ENCODE measurements around the gene PLCB1. TPM values are rescaled to one million over a fixed set of nuclear protein-coding genes. Genes with fewer than 3 reads are reported as not detected.

PLCB1 gene
- total and polyA plus RNA-seq, 2 experiments from 2014 or later: 8.0 to 17.6 TPM

DNA sequence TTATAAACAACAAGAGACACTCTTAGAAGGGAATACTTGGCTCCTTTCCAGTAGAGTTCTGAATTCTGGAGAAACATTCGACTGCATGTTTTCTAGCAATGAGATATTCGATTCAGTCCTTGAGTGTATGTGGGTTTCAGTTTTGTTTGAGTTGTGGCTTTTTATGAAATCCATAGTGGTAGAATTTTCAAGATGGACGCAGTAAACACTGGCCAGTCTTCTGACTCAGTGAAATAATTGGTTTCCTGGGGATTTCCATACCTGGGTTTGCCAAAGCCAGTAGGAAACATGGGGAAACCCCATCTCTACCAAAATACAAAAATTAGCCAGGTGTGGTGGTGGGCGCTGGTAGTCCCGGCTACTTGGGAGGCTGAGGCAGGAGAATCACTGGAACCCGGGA, 663.3 kb downstream of the PLCB1 start:
- Histone ChIP-seq H3K27ac (no peak overlapping the region), H3K4me1 (ENCODE audit: low read depth) (no peaks in the 10 kb centered on the region), H3K36me3 (no peaks in the 10 kb centered on the region), H3K9me3 (ENCODE audit: low read depth) (no peaks in the 10 kb centered on the region), H3K4me3 (no peak overlapping the region), H3K27me3 (no peaks in the 10 kb centered on the region)
- TF ChIP-seq, protein P1, sequence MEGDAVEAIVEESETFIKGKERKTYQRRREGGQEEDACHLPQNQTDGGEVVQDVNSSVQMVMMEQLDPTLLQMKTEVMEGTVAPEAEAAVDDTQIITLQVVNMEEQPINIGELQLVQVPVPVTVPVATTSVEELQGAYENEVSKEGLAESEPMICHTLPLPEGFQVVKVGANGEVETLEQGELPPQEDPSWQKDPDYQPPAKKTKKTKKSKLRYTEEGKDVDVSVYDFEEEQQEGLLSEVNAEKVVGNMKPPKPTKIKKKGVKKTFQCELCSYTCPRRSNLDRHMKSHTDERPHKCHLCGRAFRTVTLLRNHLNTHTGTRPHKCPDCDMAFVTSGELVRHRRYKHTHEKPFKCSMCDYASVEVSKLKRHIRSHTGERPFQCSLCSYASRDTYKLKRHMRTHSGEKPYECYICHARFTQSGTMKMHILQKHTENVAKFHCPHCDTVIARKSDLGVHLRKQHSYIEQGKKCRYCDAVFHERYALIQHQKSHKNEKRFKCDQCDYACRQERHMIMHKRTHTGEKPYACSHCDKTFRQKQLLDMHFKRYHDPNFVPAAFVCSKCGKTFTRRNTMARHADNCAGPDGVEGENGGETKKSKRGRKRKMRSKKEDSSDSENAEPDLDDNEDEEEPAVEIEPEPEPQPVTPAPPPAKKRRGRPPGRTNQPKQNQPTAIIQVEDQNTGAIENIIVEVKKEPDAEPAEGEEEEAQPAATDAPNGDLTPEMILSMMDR (IDR thresholded peaks at IDR 0.05; ENCODE audit: low read depth, low read length): no peak
- DNase-seq (ENCODE audit: low read depth in 1 of 2, low spot score in 1 of 2): peak in 1 of 2 donors; percentile 47

DNA sequence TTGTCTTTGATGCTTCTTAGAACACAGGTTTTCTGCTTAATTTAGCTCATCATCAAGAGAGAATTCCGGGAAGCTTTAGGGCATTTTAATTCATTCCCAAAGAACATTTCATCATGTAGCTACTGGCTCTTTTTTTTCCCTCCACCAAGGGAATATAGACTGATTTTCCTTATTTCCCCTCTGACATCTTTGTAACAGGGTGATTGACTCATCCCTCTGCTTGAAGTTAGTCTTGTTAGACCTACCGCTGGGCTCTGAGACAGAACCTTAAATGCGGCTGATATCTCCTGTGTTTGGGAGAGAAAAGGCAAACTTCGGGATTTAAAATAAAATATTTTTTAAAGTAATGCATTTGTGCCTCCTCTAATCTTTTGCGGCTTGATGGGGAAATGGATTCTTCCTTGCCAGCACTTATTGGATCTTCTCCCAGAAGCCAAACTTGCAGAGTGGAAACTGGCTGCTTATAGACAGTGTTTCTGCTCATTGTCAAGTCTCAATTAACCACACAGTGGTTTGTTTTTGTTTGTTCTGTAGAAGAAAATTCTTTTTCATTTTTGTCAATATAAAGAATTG, 664.1 kb downstream of the PLCB1 start:
- peak in 1 of 2 donors; percentile 93 for DNase-seq (ENCODE audit: low read depth in 1 of 2, low spot score in 1 of 2)
- H3K27me3 ChIP-seq: no peaks in the 10 kb centered on the region
- TF ChIP-seq, protein P1 (IDR thresholded peaks at IDR 0.05; ENCODE audit: low read depth, low read length): no peak

DNA sequence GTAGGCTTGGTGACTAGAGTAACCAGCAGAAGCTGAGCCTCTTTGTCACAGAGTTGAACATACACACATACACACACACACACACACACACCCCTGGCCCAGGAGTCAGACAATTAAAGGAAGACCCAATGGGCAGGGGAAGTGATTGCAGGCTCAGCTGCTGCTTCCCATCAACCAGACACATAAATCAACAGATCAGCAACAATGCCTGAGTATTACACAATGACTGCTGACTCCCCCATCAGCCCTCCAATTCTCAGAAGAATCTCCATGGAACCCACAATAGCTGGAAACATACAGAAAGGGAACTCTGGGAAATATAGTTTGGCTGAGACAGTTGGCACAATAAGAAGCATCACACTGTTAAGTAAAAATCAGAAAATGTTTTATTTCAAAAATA, 666.4 kb downstream of the PLCB1 start:
- Histone ChIP-seq H3K4me1 (ENCODE audit: low read depth) (peaks cover 12% of the 10 kb centered on the region), H3K27me3 (no peaks in the 10 kb centered on the region), H3K4me3 (no peak overlapping the region), H3K9me3 (ENCODE audit: low read depth) (no peaks in the 10 kb centered on the region), H3K27ac (no peak overlapping the region), H3K36me3 (no peaks in the 10 kb centered on the region)
- DNase-seq (ENCODE audit: low read depth in 1 of 2, low spot score in 1 of 2): peak in 1 of 2 donors; percentile 96
- TF ChIP-seq, protein P1 (IDR thresholded peaks at IDR 0.05; ENCODE audit: low read depth, low read length): no peak

More for the DNA sequence above, 664.1 kb downstream of the PLCB1 start:
- no peaks in the 10 kb centered on the region for H3K9me3 ChIP-seq (ENCODE audit: low read depth)
- no peak overlapping the region for H3K27ac ChIP-seq
- H3K4me1 ChIP-seq (ENCODE audit: low read depth): no peaks in the 10 kb centered on the region
- H3K4me3 ChIP-seq: no peak overlapping the region
- H3K36me3 ChIP-seq: no peaks in the 10 kb centered on the region

DNA sequence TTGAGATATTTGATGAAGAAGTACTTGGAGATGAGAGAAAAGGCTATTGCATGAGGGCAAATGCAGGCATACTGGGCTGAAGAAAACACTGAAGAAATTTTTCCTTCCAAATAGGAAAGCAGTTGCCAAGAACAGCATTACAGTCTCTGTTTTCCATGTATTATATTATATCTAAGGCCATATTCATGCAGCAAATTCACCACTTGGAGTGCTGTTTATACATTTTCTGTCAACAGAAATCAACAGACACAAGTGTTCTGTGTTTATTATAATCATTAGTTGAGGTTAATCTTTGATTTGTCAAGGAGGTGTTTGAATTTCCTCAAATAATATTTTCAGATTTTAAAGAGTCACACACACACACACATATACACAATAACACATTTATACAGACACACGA, 668.0 kb downstream of the PLCB1 start:
- Histone ChIP-seq H3K36me3 (no peaks in the 10 kb centered on the region), H3K9me3 (ENCODE audit: low read depth) (no peaks in the 10 kb centered on the region), H3K4me1 (ENCODE audit: low read depth) (peaks cover 12% of the 10 kb centered on the region), H3K27me3 (no peaks in the 10 kb centered on the region), H3K4me3 (no peak overlapping the region), H3K27ac (no peak overlapping the region)
- no peak for DNase-seq (ENCODE audit: low read depth in 1 of 2, low spot score in 1 of 2)
- TF ChIP-seq, protein P1 (IDR thresholded peaks at IDR 0.05; ENCODE audit: low read depth, low read length): no peak

DNA sequence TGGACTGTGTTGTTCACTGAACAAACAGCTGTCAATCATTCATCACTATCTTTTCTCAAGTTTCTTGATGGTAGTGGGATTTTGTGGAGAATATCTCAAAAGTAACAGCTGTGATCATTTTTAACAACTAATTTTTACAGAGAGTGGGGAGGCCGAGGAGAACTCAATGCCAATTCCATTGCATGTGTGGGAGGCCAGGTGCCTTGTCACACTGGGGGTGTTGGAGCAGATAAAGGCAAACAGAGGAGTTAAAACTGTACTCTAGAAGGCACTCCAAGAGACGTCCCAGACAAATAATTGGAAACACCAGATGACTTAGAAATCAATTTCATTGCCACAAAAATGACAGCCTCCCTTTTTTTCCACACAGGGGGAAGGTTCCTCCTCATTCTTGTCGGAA, 669.6 kb downstream of the PLCB1 start:
- Histone ChIP-seq H3K9me3 (ENCODE audit: low read depth) (no peaks in the 10 kb centered on the region), H3K4me3 (no peak overlapping the region), H3K36me3 (no peaks in the 10 kb centered on the region), H3K27me3 (no peaks in the 10 kb centered on the region), H3K4me1 (ENCODE audit: low read depth) (peaks cover 12% of the 10 kb centered on the region), H3K27ac (no peak overlapping the region)
- TF ChIP-seq, protein P1 (IDR thresholded peaks at IDR 0.05; ENCODE audit: low read depth, low read length): no peak
- DNase-seq (ENCODE audit: low read depth in 1 of 2, low spot score in 1 of 2): no peak
